Measurements from ENCODE around the gene SIGLEC1.

DNA sequence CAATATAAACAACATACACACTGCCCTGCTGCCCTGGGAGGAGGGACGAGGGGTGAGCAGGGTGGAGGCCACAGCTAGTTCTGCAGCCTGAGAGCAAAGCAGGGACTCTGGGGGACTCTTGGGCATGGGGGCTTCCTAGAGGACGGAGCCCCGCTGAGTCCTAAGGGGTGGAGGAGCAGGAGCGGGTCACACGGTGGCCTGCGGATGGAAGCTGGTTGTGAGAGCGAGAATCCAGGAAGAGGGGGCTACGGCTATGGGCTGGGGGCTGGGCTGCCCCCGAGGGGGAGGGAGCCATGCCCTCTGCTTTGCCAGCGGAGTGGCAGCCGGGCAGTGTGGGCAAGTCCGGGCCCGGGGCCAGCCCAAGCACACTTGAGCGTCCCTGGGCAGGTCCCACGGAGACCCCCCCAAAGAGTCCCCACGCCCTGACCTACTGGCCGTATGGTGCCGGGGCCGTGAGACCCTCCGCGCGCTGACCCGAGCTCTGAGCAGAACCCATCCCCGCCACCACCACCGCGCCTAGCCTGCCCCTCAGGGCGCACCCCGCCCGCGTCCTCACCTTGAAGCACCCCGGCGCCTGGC is 31.0 kb downstream of the SIGLEC1 start:
- TF ChIP-seq, protein P1, sequence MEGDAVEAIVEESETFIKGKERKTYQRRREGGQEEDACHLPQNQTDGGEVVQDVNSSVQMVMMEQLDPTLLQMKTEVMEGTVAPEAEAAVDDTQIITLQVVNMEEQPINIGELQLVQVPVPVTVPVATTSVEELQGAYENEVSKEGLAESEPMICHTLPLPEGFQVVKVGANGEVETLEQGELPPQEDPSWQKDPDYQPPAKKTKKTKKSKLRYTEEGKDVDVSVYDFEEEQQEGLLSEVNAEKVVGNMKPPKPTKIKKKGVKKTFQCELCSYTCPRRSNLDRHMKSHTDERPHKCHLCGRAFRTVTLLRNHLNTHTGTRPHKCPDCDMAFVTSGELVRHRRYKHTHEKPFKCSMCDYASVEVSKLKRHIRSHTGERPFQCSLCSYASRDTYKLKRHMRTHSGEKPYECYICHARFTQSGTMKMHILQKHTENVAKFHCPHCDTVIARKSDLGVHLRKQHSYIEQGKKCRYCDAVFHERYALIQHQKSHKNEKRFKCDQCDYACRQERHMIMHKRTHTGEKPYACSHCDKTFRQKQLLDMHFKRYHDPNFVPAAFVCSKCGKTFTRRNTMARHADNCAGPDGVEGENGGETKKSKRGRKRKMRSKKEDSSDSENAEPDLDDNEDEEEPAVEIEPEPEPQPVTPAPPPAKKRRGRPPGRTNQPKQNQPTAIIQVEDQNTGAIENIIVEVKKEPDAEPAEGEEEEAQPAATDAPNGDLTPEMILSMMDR (conservative IDR thresholded peaks at IDR 0.05 in 1 of 2, IDR thresholded peaks at IDR 0.05 in 1 of 2; ENCODE audit: low read depth in 1 of 2, low read length in 2 of 2), result no peak
- no peak for TF ChIP-seq EZH2 (IDR thresholded peaks at IDR 0.05; ENCODE audit: low read length, missing control alignments)

Measured in fibroblast of lung (primary cell).